HG03378 (cell line): ENCODE measurements around the gene GNAL.

Source experiments
- ATAC-seq: cut with Tn5 transposase; IDR thresholded peaks from one replicate; pipeline ENCODE4 v1.9.1; 2021; ENCODE audit warnings: mild to moderate bottlenecking, moderate library complexity; ENCODE audit not compliant: unreplicated experiment

The GNAL gene

DNA sequence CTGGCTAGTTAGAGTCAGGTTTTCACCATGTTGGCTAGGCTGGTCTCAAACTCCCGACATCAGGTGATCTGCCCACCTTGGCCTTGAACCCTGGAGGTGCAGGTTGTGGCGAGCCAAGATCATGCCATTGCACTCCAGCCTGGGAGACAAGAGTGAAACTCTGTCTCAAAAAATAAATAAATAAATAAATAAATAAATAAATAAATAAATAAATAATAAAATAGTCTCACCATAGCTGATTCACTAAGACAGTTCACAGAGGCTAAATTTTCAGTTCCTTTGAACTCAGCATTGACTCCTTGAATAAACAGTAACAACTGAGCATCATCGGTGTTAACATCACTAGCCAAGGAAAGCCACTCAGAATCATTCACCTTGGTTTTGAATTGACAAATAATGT lies 32.7 kb downstream of the GNAL start:
- no peak for ATAC-seq

DNA sequence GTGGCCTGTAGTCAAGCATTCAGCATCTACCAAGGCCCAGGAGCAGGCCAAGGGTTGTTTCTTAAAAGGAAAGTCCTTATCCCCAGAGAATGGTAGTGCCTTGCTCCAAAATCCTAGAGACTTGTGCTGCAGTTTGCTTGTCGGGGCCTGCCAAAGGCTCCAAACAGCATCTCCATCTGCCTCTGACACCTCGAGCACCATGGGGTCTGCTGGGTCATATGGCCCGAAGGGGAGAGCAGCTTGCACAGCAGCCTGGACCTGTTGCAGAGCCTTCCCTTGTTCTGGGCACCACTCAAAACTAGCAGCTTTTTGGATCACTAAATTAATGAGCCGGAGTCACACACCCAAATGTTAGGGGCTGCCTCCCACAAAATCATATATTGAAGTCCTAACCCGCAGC lies 35.7 kb downstream of the GNAL start:
- ATAC-seq, result no peak

DNA sequence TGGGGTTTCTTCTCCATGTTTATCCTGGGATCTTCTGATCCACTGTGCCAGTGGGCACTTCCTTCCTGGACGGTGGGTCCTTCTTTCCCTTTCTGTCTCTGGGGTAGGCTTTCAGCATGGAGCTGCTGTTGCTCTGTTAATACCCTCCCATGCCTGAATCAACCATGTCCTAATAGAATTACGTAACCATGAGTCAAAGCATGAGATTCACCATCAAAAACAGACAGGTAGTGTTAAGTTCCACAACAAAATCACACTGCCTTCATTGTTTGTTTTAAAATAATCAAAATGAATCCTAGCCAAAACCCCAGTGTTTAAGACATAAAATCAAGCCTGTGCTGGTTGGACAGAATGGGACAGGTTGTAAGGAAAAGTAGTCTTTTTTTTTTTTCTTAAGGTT lies 37.5 kb downstream of the GNAL start:
- ATAC-seq, result no peak

DNA sequence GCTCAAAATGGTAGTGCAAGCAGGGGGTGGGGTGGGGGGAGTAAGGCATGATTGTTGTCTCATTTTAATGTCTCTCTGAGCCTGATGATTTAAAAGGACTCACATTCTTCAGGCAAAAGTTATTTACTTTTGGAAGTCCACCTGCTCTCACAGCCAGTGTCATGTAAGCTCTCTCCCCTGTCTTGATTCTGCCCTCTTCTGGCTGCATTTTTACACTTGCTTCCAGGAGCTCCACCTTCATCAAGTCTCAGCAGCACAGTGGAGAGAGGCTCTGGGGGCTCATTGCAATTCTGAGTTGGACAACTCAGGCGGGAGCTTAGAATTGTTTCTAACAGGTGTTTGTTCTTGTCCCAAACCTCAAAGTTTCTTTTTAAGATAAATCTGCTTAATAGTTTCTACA lies 39.2 kb downstream of the GNAL start:
- ATAC-seq, result no peak

DNA sequence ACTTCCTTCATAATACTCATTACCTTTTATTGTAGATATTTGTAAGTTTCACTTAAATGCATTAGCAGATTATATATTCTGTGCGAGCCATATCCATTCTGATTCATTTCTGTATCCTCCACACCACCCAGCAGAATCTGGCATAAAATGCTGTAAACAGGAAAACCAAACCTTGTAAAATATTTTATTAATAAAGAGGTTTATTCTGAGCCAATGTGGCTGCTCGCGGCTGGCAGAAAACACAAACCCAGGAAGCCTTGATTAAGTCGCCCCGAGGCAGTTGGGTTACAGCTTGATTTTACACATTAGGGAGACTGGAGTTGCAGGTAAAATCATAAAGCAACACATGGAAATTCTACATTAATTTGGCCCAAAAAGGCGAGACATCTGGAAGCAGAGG lies 40.5 kb downstream of the GNAL start:
- ATAC-seq, result no peak

DNA sequence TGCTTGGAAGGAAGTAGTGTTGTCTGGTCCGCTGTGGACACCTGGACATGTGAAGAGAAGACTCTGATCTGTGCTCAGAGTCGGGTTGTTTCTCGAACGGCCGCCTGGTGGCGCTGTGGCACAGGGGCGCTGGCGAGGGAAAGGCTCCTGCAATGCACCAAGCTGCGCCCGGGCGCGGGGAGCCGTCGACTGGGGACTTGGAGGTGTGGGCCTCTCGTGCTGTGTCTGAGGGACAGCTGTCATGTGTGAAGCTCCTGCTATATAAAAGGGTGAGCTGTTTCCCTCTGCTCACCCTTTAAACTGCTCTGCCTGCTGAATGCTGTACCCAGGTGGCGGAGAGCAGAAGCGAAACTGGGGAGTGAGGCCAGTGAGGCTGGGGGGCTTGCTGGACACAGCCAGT lies 44.0 kb downstream of the GNAL start:
- no peak for ATAC-seq

DNA sequence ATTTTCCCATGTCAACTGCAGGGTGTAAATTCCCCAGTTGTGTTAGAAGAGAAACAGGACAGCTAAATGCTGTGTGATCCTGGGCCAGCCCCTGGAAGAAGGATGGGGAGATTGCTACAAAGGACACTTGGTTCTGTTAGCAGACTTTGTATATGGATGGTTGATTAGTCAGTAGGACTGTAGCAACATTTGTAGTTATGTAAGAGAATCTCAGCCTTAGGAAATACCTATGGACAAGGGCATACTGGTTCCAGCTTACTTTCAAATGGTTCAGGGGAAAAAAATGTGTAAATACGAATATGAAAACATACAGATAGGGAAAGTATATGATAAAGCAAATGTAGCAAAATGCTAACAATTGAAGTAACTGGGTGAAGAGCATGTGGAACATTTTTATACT lies 47.6 kb downstream of the GNAL start:
- no peak for ATAC-seq

DNA sequence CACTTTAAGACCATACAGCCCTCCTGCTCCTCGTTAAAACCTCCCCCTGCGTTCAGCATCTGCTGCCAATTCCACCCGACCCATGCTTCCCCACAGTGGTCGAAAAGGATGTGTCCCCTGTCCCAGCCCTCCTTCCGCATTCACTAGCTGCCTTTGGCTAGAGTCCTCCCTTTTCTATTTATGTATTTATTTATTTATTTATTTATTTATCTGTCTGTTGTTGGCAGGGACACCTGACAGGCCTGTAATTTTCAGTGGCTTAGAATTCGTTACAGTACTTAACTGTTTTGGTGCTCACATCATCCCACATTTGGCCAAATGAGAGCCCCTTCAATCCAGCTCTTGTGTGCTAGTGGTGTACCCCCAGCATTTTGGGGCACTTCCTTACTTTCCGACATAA lies 50.8 kb downstream of the GNAL start:
- no peak for ATAC-seq

DNA sequence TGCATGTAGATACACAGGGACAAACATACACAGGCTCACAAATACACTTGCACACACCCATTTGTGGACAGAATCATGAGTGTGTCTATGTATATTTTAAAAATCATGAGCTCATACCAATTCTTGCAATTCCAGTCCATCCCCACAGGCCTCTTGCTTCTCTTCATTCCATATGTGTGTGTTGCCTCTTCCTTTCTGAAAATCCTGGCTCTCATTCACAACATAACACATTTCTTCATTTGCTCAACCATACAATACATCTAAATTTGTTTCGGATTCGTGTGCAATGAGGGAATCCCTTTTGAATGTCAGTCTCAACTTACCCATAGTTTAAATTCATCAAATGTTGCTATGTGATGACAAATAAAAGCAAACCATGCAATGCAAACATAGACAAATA lies 51.4 kb downstream of the GNAL start:
- ATAC-seq, result no peak

DNA sequence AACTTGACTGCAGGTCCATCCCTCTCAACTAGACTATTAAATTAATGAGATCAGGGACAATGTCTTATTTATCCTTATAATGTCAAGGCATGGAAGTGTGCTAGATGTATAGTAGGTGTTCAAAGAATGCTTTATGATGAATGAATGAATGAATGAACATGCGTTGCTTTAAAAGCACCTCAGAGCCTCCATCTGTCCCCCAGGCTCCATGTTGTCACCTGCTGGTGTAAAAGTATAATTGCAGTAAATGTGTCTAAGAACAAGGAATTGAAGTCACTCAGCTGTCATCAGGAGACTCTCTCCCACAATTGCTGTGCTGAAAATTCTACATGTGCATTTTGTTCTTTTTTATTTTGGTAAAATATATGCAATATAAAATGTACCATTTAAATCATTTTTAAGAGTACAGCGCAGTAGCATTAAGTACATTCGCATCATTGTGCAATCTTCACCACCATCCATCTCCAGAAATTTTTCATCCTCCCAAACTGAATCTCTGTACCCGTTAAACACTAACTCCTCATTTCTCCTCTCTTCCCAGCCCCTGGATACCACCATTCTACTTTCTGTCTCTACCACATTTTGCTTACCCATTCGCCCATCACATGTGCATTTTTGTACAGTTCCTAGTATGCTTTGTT lies 52.6 kb downstream of the GNAL start:
- no peak for ATAC-seq

DNA sequence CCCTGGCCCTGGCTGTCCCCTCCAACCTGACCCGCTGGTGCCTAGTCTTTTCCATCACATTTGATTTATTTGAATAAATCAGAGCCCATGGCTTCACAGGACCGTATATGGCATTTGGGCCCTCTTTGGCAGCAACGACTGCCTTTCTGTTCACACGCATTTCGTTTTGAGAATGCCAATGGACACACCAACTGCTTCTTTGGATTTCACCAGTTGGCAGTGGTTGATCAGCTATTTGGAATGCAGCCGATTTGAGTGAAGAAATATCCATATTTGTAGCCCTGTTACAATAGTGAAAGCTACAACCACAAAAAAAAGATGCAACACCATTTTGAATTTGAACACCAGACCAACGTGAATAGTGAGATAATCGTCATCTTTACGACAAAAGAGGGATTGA lies 56.5 kb downstream of the GNAL start:
- ATAC-seq, result no peak

DNA sequence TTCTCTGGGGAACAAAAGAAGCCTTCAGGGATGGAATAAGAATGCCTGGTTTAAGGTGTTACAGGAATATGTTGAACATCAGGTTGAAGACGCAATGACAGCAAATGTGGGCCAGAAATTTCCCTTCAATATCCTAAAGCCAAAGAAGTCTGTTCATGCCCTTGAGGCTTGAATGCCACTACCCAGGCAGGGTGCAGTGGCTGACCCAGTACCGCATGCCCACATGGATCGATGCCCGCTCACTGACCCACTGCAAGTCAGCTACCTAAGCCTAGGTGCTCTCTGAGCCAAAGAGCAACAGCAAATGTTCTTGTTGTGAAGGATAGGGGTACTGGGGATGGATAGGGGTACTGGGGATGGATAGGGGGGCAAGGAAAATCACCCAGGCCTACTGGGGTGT lies 58.2 kb downstream of the GNAL start:
- ATAC-seq, result no peak

DNA sequence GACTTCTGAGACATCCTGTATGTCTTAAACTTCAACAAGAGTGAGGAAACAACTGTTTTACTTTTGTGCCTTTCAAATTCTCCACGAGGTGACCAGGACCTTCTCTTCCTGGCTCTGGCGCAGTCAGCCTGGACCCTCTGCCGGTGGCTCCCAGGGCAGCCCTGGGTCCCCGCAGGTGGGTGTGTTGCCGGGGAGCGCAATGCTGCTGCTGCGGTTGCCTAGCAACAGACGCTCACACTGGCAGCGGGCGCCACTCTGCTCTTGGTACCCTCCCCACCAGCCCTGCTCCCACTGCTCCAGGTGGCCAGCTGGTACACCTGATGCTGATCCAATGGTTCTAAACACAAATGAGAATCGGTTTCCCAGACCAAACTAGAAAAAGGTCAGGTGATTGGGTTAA lies 58.7 kb downstream of the GNAL start:
- no peak for ATAC-seq

DNA sequence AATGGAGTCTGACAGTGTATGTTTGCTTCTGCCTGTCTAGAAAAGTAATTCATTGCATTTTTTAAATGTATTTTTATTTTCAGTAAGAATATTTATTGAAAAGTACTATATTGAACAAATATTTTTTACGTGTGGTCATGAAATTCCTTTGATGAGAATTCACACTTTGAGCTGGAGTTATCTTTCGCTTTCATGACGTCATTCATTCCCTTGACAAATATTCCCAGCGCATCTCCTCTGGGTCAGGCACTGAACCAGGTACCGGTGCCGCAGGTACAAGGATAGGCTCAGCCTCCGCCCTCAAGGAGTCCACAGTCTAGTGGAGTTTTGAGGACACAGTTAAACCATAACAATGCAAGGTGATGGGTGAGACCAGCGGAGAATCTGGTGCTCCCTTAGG lies 60.2 kb downstream of the GNAL start:
- ATAC-seq, result no peak

DNA sequence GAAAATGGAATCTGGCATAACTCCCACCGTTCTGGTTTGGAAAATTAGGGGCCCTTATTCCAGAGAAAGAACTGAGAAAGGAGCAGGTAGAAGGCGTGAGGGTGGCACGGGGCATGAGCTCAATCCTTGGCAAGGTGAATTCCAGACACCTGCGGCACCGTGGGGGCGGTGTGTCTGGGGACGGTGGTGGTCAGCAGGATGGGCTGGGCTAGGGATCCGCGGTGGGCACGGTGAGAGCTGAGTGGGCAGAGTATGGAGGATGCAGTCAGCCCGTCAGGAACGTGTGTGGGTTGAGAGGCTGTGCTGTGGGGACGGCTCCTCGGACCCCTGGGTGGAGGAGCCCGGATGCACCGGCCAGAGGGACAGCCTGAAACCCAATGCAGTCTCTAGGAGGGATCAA lies 61.1 kb downstream of the GNAL start:
- no peak for ATAC-seq

DNA sequence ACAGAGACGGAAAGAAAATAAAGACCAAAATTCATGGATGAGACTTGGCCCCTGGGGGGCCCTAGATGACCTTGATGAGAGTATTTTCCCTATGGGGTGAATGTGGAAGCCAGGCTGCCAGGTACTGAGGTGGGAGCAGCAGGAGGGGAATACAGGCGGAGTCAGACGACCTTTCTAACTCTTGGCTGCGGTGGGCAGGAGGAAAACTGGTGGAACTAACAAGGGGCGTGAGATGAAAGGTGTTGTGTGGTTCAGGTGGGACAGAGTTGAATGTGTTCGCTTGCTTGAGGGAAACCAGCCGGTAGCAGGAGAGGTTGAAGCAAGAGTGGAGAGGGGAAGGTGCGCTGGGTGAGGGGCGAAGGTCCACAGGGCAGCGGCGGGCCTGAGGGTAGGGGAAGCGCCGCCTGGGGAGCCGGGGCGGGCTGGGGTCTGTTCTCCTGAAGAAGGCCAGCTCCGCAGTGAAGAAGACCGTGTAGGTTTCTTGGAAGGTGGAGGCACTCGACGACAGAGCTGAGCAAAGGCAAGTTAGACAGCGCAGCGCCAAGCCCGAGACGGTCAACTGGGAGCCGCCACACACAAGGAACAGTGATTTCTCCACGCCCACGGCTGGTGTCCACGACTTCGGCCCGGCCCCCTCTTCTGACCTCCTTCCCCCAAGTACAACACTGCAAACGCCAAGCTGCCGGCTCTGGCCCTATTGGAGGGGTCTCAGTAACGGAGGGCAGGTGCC lies 61.7 kb downstream of the GNAL start:
- no peak for ATAC-seq

DNA sequence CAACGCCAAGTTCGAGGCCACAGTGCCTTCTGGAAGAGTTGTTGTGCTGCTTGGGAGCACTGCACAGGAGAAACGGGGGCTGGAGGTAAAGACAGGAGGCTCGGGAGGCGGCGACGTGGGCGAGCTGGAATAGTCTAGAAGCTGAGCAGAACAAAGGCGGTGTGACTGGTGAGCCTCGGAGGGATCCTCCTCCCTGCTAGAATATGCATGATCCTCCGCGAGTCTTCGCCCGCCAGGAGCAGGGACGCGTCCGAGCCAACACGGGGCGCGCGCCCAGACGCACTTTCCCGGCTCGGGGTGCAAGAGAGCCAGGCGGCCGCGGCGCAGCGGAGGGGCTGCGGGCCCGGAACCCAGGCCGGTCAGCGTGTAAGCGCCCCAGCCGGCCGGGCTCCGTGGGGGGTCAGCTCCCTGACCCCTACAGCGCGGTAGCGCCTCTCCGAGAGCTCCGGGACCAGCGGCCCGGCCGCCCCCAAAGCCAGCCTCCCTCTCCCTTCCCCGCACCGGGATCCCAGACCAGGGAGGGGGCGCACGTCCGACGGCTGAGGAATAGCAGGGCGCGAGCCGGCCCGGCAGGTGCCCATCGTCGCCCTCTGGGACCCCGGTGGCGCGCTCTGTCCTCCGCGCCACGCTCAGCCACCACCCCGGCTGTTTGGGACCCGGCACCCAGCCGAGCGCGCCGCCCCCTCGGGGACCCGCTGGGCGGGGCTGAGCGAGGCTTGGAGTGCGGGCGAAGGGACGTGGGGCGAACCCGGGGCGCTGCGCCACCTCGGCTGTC lies 62.5 kb downstream of the GNAL start:
- no peak for ATAC-seq

DNA sequence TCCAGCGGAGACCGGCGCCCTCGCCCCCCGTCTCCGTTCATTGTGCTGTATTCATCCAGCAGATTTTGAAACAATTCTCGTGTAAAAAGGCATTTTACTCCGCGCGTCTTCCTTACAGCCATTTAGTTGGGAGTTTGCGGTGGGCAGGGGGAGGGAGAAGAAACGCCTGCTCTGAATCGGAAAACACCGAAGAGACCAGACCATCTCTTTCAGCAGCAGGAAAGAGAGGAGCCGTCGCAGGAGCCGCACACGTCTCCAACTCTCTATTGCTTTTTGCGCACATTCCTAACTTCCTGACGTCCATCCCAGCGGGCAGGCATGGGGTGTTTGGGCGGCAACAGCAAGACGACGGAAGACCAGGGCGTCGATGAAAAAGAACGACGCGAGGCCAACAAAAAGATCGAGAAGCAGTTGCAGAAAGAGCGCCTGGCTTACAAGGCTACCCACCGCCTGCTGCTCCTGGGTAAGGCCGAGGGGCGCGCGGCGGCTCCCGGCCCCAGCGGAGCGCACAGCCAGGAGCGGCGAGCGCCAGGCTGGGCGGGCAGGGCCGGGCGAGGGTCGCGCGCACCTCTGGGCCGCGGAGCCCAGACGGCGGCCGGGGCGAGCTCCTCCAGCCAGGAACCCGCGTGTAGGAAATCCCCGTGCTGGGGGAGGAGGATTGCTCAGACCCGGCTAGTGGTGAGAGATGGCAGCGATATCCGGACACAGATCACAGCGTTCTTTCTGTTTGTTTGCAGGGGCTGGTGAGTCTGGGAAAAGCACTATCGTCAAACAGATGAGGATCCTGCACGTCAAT lies 63.2 kb downstream of the GNAL start:
- ATAC-seq, result no peak

DNA sequence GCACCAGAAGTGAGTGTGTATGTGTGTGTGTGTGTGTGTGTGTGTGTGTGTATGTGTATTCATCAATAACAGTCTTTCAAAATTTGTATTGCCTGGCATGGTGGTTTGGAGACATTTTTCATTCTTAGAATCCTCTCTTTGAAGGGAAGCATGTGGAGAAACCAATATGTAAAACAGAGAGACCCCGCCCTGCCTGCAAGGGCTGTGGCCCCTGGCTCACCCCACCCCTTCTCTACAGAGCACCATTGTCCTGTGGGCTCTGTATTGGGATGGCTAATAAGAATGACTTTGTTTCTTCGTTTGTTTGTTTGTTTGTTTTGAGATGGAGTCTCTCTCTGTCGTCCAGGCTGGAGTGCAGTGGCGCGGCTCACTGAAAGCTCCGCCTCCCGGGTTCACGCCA lies 65.9 kb downstream of the GNAL start:
- ATAC-seq, result no peak

DNA sequence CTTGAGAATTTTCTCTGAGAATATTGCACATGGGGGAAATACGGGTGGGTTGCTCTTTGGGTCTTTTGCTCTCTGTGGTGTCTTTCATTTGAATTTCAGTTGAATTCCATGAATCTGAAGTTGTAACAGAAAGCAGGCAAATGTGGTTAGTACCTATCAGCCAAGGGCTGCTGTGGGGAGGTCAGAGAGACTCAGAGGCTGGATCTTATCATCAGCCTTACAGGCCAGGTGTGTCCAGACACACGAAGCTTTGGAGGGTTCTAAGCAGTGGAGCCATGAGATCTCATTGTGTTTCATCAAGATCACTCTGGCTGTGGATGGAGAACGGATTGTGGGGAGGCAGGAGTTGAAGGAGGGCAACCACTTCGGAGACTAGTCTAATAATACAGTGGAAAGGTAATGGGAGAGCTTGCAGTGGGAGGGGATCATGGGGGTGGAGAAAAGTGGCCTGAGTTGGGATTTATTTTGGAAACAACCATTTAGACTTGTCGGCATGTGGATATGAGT lies 68.1 kb downstream of the GNAL start:
- ATAC-seq, result no peak

DNA sequence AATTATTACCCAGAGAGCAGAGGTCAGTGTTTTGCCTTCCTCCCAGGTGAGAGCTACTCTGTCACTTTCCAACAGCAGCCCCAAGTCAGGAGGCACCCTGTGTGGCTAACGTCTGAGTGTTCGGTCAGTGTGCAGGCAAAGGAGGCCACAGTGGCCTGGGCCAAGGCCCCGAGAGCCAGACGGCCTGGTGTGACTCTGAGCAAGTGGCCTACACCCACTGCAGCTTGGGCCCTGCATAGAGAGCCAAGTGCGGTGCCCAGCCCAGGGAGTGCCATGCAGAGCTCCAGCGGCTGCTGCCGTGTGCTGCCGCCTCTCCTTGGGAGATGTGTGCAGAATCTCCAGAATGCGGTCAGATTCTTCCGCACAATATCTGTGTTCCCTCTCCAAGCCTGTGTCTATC lies 70.4 kb downstream of the GNAL start:
- ATAC-seq, result no peak
